Astrocyte (in vitro differentiated cells and primary cell): Measurements from ENCODE around the gene RGS19.
"Not testable (repeated sequence)": the region's sequence is repeated elsewhere in the genome, so short reads cannot be mapped to it uniquely, and the experiment has no call there.

ENCODE experiments used
- EZH2 ChIP-seq: IDR thresholded peaks from 2 replicates; pipeline ENCODE4 v1.6.1; 2012; ENCODE audit warnings: mild to moderate bottlenecking, low read length, inconsistent platforms; ENCODE audit not compliant: insufficient read depth
- TF ChIP-seq, protein P1 (sequence below): IDR thresholded peaks from 2 replicates; pipeline ENCODE4 v1.5.1; 2011; ENCODE audit warnings: low read depth, mild to moderate bottlenecking, inconsistent platforms, low read length, moderate library complexity; ENCODE audit not compliant: insufficient read depth

DNA sequence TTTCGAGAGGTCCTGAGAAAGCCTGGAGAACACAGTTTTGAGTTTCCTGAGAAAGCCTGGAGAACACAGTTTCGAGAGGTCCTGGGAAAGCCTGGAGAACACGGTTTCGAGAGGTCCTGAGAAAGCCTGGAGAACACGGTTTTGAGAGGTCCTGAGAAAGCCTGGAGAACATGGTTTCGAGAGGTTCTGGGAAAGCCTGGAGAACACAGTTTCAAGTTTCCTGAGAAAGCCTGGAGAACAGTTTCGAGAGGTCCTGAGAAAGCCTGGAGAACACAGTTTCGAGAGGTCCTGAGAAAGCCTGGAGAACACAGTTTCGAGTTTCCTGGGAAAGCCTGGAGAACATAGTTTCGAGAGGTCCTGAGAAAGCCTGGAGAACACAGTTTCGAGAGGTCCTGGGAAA lies 44.2 kb upstream of the RGS19 start:
- not testable (repeated sequence) for TF ChIP-seq EZH2
- TF ChIP-seq, protein P1, sequence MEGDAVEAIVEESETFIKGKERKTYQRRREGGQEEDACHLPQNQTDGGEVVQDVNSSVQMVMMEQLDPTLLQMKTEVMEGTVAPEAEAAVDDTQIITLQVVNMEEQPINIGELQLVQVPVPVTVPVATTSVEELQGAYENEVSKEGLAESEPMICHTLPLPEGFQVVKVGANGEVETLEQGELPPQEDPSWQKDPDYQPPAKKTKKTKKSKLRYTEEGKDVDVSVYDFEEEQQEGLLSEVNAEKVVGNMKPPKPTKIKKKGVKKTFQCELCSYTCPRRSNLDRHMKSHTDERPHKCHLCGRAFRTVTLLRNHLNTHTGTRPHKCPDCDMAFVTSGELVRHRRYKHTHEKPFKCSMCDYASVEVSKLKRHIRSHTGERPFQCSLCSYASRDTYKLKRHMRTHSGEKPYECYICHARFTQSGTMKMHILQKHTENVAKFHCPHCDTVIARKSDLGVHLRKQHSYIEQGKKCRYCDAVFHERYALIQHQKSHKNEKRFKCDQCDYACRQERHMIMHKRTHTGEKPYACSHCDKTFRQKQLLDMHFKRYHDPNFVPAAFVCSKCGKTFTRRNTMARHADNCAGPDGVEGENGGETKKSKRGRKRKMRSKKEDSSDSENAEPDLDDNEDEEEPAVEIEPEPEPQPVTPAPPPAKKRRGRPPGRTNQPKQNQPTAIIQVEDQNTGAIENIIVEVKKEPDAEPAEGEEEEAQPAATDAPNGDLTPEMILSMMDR = not testable (repeated sequence)
